Memory B cell (primary cell): ENCODE measurements around the gene CCDC71L.

Source experiments
- ATAC-seq: fragments of 150-1000 bp; cut with Tn5 transposase; 2 replicates; pipeline ENCODE4 v1.10.0; 2021; ENCODE audit warnings: low read depth, mild to moderate bottlenecking, moderate library complexity
- DNase-seq, 2 donors: peaks; one replicate each; pipeline ENCODE4 v3.0.0; 2022; ENCODE audit warnings: low spot score in 2 of 2
- H3K27ac Mint-ChIP-seq: one replicate; pipeline ENCODE4 v1.8.0; 2022; ENCODE audit warnings: mild to moderate bottlenecking, moderate library complexity, mixed read lengths
- H3K27me3 Mint-ChIP-seq: one replicate; pipeline ENCODE4 v1.8.0; 2022; ENCODE audit warnings: mixed read lengths
- H3K36me3 Mint-ChIP-seq: one replicate; pipeline ENCODE4 v1.8.0; 2022; ENCODE audit warnings: mild to moderate bottlenecking, mixed read lengths
- H3K4me1 Mint-ChIP-seq: one replicate; pipeline ENCODE4 v1.8.0; 2022; ENCODE audit warnings: mixed read lengths
- H3K4me3 Mint-ChIP-seq: one replicate; pipeline ENCODE4 v1.8.0; 2022; ENCODE audit warnings: mild to moderate bottlenecking, moderate library complexity, mixed read lengths
- H3K9me3 Mint-ChIP-seq: one replicate; pipeline ENCODE4 v1.8.0; 2022; ENCODE audit warnings: mixed read lengths

Gene CCDC71L

DNA sequence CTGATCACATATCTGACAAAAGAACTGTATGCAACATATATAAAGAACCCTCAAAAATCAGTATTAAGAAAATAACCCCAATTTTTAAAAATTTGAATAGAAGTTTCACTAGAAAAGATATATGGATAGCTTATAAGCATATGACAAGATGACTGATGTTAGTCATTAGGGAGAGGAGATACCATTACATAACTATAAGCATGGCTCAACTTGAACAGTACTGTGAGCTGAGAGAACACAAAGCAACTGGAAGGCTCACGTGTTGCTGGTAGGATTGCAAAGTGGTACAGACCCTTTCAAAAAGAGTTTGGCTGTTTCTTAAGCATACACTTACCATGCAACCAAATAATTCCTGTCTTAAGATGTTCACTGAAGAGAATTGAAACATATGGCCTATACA is 14.7 kb downstream of the CCDC71L start:
- Mint-ChIP-seq H3K4me1 (peaks cover 10% of the 10 kb centered on the region), H3K27ac (no peak overlapping the region), H3K36me3 (peaks cover 2% of the 10 kb centered on the region), H3K27me3 (peaks cover 2% of the 10 kb centered on the region), H3K4me3 (no peak overlapping the region), H3K9me3 (peaks cover 2% of the 10 kb centered on the region)
- ATAC-seq, result no peak
- no peak for DNase-seq

DNA sequence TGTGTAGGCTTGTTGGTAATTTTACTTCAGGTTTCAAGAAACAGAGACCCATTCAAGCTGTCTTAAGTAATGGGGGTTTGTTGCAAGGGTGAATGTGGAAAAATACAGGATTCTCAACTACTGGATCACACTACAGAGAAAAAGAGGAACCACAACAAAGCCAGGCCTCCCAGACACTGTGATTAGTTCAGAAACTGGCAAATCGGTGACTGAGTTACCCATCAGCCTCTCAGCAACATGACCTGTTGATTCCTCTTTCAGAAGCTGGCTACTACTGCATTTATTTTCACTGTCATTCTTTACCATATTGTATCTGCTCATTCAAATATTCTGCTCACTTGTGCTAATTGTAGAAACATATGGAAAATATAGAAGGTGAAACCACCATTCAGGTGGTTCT is 16.0 kb downstream of the CCDC71L start:
- H3K4me1 Mint-ChIP-seq, result peaks cover 10% of the 10 kb centered on the region
- H3K27ac Mint-ChIP-seq, result no peak overlapping the region
- no peak for DNase-seq
- H3K9me3 Mint-ChIP-seq, result peaks cover 2% of the 10 kb centered on the region
- H3K27me3 Mint-ChIP-seq, result peaks cover 2% of the 10 kb centered on the region
- H3K36me3 Mint-ChIP-seq, result peaks cover 2% of the 10 kb centered on the region
- peak; percentile 86 for ATAC-seq
- no peak overlapping the region for H3K4me3 Mint-ChIP-seq

DNA sequence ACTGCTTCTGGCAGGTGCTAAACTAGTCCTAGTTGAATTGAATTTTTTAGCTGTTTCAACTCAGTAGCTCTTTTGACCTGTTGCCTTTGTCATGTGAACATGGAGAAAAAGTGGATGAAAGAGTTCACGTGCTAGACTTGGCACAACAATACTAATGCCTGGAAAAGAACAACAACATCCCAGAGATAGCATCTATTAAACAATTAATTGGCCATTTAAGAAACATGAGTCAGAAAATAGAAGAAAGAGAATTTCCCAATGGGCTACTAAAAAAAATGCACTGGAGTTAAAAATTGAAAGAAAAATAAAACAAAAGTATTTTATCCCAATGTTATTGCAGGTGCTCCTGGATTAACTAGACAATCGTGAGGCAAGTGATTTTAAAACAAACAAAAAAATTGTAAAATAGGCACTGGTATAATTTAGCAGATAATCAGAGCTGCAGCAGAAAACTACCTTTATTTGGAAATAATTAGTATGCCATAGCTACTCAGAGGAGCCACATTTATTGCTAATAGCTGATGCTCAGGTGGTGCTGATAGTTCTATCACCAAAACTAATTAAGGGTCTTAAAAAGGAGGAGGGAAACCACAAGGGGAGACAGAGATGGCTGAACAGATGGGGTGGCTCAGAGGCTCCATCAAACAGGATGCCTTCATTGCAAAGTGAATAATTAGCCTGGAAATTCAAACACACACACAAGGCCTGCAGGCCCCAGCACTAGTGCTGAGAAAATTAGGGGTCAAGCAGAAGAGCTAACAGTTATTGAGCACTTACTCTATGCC is 17.6 kb downstream of the CCDC71L start:
- Mint-ChIP-seq H3K9me3 (no peaks in the 10 kb centered on the region), H3K36me3 (no peaks in the 10 kb centered on the region), H3K4me1 (peaks cover 13% of the 10 kb centered on the region), H3K27ac (no peak overlapping the region), H3K27me3 (no peaks in the 10 kb centered on the region), H3K4me3 (no peak overlapping the region)
- no peak for DNase-seq
- ATAC-seq, result no peak

DNA sequence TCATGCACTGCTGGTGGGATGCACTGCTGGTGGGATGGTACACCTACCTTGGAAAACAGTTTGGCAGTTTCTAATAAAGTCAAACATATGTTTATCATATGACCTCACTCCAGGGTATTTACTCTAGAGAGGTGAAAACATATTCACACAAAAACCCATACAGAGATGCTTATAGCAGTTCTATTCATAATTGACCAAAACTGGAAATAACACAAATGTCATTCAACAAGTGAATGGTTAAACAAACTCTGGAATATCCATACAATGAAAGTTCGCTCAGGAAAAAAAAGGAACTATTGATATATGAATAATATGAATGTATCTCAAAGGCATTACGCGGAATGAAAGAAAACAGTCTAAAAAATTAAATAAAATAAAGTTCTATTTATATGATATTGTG is 19.5 kb downstream of the CCDC71L start:
- ATAC-seq (no peak), DNase-seq (no peak)
- Mint-ChIP-seq H3K4me1 (peaks cover 13% of the 10 kb centered on the region), H3K36me3 (no peaks in the 10 kb centered on the region), H3K27ac (no peak overlapping the region), H3K4me3 (no peak overlapping the region), H3K27me3 (no peaks in the 10 kb centered on the region), H3K9me3 (no peaks in the 10 kb centered on the region)

DNA sequence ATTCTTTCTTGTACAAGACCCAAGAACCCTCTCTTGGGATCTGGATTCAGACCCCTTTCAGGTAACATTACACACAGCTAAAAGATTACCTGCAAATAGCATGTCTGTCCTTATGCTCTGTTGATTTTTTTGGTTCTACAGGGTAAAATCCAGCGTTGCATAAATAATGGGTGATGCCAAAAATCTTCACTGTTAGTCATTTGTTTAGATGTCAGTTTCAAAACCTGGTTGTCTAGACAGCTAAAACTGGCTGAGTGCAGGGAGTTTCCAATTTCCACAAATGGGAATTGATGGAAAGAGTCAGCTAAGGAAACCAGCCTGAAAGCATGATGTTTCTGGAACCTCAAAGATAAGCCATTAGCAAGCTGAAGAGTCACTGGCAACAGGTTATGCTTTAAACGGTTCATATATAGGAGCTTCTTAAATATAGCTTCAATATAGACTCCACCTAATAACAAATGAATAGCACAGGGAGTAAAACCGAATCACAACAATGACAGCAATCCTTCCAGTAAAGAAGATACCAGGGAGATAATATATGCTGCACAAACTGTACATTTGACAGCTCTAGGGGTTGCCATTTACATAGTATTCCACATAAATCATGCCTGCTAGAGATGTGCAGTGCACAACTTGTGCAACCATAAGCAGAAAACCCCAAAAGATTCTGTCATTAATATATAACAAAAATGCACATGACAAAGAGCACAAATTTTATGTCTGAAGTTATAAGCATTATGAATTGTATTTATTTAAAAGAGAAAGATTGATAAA is 20.4 kb downstream of the CCDC71L start:
- Mint-ChIP-seq H3K9me3 (no peaks in the 10 kb centered on the region), H3K4me1 (peaks cover 13% of the 10 kb centered on the region), H3K27ac (peak overlapping the region; percentile 58), H3K36me3 (no peaks in the 10 kb centered on the region), H3K27me3 (peaks cover 1% of the 10 kb centered on the region), H3K4me3 (no peak overlapping the region)
- ATAC-seq, result no peak
- no peak for DNase-seq

DNA sequence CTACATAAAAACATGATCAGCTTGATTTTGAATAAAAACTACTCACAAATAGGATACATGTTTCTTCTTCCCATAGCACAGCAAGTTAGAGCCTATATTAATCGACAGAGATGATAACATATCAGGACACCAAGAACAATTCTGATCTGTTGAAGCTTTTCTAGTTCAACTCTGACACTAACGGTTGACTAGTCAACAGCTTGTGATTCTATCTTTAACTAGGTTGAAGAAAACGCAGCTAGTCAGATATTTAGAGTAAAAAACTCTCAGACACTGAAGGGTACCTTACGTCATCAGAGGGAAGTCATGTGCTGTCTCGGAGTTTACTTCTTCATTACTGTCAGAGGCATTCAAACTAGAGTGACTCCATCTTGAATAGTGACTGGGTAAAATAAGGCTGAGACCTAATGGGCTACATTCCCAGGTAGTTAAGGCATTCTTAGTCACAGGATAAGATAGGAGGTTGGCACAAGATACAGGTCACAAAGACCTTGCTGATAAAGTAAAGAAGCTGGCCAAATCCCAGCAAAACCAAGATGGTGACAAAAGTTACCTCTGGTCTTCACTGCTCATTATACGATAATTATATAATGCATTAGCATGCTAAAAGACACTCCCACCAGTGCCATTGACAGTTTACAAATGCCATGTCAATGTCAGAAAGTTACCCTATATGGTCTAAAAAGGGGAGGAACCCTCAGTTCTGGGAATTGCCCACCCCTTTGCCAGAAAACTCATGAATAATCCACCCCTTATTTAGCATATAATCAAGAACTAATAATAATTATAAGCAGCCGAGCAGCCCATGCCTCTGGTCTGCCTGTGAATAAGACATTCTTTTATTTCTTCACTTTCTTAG is 21.3 kb downstream of the CCDC71L start:
- Mint-ChIP-seq H3K9me3 (no peaks in the 10 kb centered on the region), H3K4me3 (no peak overlapping the region), H3K36me3 (no peaks in the 10 kb centered on the region), H3K27ac (peak overlapping the region; percentile 58), H3K4me1 (peaks cover 9% of the 10 kb centered on the region), H3K27me3 (peaks cover 1% of the 10 kb centered on the region)
- ATAC-seq (peak; percentile 79), DNase-seq (no peak)

DNA sequence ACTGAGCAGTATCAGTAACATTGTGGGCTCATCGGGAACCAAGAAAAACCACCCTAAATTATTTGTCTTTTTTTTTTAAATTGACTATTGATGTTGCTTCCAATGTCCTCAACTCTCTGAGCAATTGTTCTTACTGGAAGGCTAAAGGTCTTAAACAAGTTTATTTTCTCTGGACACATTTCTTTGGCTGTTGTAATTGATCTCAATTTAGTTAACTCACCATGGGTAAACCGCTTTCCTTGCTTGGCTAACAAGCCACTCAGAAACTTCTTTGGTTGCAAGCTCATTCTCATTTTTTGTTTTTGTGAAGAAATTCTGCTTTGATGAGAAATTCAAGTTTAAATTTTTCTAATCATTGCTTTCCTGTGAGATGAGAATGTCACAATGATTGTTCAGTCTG is 25.5 kb downstream of the CCDC71L start:
- H3K4me3 Mint-ChIP-seq, result no peak overlapping the region
- H3K9me3 Mint-ChIP-seq, result no peaks in the 10 kb centered on the region
- no peak for ATAC-seq
- peaks cover 1% of the 10 kb centered on the region for H3K27me3 Mint-ChIP-seq
- DNase-seq, result no peak
- H3K27ac Mint-ChIP-seq, result no peak overlapping the region
- H3K36me3 Mint-ChIP-seq, result no peaks in the 10 kb centered on the region
- H3K4me1 Mint-ChIP-seq, result peaks cover 9% of the 10 kb centered on the region

DNA sequence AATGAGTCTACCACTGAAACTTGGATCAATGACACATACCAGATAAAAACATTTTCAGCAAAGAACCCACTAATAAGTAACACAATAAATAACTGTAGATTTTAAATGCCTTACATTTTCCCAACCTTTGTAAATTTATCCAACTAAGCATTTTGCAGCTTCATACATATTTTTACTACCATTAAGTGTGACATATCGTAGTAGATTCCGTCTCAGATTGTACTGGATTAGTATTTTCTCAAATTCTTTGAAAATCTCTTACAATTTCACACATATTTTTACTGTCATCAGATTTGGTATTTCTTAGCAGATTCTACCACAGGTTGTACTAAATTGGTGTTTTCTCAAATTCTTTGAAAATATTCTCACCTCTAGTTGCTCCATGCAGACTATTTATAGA is 26.0 kb downstream of the CCDC71L start:
- Mint-ChIP-seq H3K36me3 (no peaks in the 10 kb centered on the region), H3K9me3 (no peaks in the 10 kb centered on the region), H3K4me1 (peaks cover 9% of the 10 kb centered on the region), H3K27ac (no peak overlapping the region), H3K4me3 (no peak overlapping the region), H3K27me3 (peaks cover 1% of the 10 kb centered on the region)
- ATAC-seq (no peak), DNase-seq (no peak)

DNA sequence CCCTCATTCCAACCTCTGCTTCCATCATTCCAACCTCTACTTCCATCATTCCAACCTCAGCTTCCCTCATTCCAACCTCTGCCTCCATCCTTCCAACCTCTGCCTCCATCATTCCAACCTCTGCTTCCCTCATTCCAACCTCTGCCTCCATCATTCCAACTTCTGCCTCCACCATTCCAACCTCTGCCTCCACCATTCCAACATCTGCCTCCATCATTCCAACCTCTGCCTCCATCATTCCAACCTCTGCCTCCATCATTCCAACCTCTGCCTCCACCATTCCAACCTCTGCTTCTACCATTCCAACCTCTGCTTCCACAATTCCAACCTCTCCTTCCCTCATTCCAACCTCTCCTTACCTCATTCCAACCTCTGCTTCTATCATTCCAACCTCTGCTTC is 30.3 kb downstream of the CCDC71L start:
- Mint-ChIP-seq H3K9me3 (no peaks in the 10 kb centered on the region), H3K27ac (no peak overlapping the region), H3K4me3 (no peak overlapping the region), H3K36me3 (no peaks in the 10 kb centered on the region), H3K27me3 (no peaks in the 10 kb centered on the region), H3K4me1 (no peaks in the 10 kb centered on the region)
- ATAC-seq (no peak), DNase-seq (no peak)

DNA sequence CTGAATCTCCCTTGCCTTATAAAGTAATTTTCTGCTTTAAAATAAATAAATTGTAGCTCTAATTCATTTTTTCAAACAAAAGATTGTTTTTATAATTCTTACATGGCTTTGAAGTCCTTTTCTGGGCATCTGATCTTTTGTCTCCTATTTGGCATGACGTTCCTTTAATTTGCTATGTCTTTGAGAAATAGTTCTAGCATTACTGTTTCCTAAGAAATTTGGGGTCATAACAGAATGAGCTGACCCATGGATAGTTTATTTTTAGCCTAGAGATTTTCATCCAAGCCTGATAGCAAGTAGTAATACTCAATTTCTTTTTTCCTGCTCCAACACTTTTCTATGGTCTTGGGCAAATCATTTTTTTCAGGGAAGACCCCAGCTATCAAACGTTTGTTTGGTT is 31.4 kb downstream of the CCDC71L start:
- Mint-ChIP-seq H3K27ac (no peak overlapping the region), H3K36me3 (no peaks in the 10 kb centered on the region), H3K4me3 (no peak overlapping the region), H3K4me1 (no peaks in the 10 kb centered on the region), H3K9me3 (no peaks in the 10 kb centered on the region), H3K27me3 (no peaks in the 10 kb centered on the region)
- ATAC-seq (no peak), DNase-seq (no peak)

DNA sequence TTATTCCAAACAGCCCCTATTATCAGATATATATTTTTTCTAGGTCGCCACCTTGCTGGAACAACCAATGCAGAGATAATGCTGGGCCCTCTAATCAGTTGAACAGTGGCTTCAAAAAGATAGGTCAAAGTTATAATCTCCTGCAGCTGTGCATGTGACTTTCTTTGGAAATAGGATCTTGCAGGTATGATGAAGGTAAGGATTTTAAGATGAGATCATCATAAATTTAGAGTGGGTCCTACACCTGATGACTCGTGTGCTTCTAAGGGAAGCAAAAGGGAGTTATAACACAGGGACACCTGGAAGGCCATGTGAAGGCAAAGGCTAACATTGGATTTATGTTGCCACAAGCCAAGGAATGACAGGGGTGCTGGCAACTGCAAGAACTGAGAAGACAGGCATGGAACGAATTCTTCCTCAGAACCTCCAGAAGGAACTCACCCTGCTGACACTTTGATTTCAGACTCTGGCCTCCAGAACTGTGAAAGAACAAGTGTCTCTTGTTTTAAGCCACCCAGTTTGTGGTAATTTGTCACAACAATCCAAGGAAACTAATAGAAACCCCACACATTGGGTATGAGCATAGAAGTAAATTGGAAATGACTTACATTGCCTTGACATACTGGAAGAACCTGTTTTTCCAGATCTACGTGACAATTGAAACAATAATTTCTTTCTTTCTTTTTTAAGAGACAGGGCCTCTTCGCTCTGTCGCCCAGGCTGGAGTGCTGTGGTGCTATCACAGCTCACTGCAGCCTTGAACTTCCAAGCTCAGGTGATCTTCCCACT is 34.4 kb downstream of the CCDC71L start:
- Mint-ChIP-seq H3K4me1 (no peaks in the 10 kb centered on the region), H3K27ac (no peak overlapping the region), H3K9me3 (peaks cover 2% of the 10 kb centered on the region), H3K27me3 (no peaks in the 10 kb centered on the region), H3K36me3 (peaks cover 2% of the 10 kb centered on the region), H3K4me3 (no peak overlapping the region)
- ATAC-seq (no peak), DNase-seq (no peak)

DNA sequence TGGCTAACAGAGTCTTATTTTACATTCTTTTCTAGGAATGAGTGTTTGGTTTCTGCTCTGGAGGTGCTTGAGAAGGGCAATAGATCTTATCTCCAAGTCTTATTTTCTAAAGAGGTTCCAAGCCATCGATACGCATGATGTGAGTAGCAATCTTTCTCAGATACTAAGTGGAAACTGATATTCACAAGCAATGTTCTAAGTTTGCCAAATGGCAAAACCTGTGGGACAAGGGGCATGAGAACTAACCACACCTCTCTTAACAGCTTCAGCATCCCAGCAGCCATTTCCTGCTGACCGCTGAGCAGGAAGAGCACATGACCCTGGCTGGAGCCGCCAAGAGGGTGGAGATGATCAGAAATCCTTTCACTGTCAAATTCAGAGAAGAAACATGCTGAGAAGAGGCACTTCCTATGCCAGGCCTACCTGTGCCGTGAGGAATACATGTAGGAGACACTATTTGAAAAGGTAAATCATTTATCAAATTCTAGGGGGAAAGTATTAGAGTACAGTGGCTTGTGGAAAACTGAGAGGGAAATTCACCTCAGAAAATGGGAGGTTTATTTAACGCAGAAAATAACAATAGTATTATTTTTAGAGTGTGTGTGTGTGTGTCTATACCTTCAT is 35.2 kb downstream of the CCDC71L start:
- no peak overlapping the region for H3K27ac Mint-ChIP-seq
- no peak for ATAC-seq
- H3K4me3 Mint-ChIP-seq, result no peak overlapping the region
- no peak for DNase-seq
- H3K36me3 Mint-ChIP-seq, result peaks cover 2% of the 10 kb centered on the region
- peaks cover 2% of the 10 kb centered on the region for H3K9me3 Mint-ChIP-seq
- no peaks in the 10 kb centered on the region for H3K4me1 Mint-ChIP-seq
- H3K27me3 Mint-ChIP-seq, result no peaks in the 10 kb centered on the region

DNA sequence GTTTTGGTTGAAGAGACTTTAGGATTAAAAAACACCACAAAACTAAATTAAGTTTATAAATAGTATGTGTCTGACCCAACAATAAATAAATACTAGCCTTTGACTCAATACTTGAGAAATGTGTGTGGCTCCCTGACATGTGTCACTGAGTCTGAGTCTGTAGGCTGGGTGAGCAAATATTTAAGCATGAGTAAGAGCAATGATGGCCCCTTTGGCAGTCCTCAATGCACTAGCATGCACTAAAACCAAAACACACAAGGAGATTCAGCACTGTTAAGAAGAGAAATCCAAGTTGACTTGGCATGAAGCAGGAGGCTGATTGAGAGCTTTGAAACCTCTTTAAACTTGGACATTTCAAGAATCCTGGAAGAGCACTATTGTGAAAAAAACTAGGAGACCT is 37.1 kb downstream of the CCDC71L start:
- H3K27ac Mint-ChIP-seq, result no peak overlapping the region
- no peak overlapping the region for H3K4me3 Mint-ChIP-seq
- ATAC-seq (no peak), DNase-seq (no peak)
- peaks cover 2% of the 10 kb centered on the region for H3K9me3 Mint-ChIP-seq
- H3K4me1 Mint-ChIP-seq, result no peaks in the 10 kb centered on the region
- H3K27me3 Mint-ChIP-seq, result no peaks in the 10 kb centered on the region
- peaks cover 4% of the 10 kb centered on the region for H3K36me3 Mint-ChIP-seq
